Esophagus squamous epithelium (tissue), 4 donors: ENCODE data around the gene RCSD1.

ENCODE experiments used
- POLR2A ChIP-seq, 4 donors: fragments of 450-650 bp; IDR thresholded peaks; one replicate each; pipeline ENCODE4 v1.6.1; 2017; ENCODE audit warnings: antibody characterized with exemption in 4 of 4, mild to moderate bottlenecking in 4 of 4, moderate library complexity in 3 of 4
- TF ChIP-seq, protein P1 (sequence below), 6 experiments: fragments of 450-650 bp in 4 of 6; fragments of 200-600 bp in 2 of 6; sonication (generic) in 2 of 6; IDR thresholded peaks; one replicate each; pipeline ENCODE4 v1.5.1; 2016 to 2019; ENCODE audit warnings: antibody characterized with exemption in 6 of 6, mild to moderate bottlenecking in 4 of 6, moderate library complexity in 4 of 6

GRCh38 chr1:167651161-167651693 lies 21.2 kb downstream of the RCSD1 start:
- TF ChIP-seq, protein P1, sequence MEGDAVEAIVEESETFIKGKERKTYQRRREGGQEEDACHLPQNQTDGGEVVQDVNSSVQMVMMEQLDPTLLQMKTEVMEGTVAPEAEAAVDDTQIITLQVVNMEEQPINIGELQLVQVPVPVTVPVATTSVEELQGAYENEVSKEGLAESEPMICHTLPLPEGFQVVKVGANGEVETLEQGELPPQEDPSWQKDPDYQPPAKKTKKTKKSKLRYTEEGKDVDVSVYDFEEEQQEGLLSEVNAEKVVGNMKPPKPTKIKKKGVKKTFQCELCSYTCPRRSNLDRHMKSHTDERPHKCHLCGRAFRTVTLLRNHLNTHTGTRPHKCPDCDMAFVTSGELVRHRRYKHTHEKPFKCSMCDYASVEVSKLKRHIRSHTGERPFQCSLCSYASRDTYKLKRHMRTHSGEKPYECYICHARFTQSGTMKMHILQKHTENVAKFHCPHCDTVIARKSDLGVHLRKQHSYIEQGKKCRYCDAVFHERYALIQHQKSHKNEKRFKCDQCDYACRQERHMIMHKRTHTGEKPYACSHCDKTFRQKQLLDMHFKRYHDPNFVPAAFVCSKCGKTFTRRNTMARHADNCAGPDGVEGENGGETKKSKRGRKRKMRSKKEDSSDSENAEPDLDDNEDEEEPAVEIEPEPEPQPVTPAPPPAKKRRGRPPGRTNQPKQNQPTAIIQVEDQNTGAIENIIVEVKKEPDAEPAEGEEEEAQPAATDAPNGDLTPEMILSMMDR (IDR thresholded peaks at IDR 0.05): no peak
- TF ChIP-seq POLR2A (IDR thresholded peaks at IDR 0.05): no peak
